ENCODE results near the gene KCNQ5.

- no peak for TF ChIP-seq CTCF (IDR thresholded peaks at IDR 0.05; ENCODE audit: low read depth, low read length, poor library complexity, severe bottlenecking)
- TF ChIP-seq EZH2phosphoT487 (IDR thresholded peaks at IDR 0.05; ENCODE audit: borderline replicate concordance, low read length): no peak
Measured at GRCh38 chr6:72676995-72677394, 55.1 kb downstream of the KCNQ5 start.

Measured in DOHH2 (cell line).